HG02798 (cell line): ENCODE data around the gene SELENOF.

Experiments
- ATAC-seq: cut with Tn5 transposase; IDR thresholded peaks from one replicate; pipeline ENCODE4 v1.9.1; 2021; ENCODE audit warnings: mild to moderate bottlenecking; ENCODE audit not compliant: unreplicated experiment, poor library complexity

Gene SELENOF

DNA sequence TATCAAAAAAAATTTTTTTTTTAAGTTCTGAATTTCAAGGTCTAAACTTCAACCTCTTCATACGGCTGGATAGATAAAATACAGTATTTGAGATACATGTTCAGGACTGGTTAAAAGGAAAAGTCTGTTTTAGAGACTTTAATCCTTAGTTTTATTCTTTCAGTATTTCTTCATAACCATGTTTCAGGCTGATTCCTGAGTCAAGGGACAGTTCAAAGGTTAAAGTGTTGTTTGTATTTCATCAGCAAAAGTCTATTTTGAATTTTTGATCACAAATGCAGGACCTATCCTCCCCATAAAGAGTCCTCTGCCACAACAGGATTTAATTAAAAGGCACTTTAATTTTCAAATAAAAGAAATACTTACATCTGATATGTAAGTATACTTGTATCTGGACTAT is 53.5 kb downstream of the SELENOF start:
- ATAC-seq = no peak

DNA sequence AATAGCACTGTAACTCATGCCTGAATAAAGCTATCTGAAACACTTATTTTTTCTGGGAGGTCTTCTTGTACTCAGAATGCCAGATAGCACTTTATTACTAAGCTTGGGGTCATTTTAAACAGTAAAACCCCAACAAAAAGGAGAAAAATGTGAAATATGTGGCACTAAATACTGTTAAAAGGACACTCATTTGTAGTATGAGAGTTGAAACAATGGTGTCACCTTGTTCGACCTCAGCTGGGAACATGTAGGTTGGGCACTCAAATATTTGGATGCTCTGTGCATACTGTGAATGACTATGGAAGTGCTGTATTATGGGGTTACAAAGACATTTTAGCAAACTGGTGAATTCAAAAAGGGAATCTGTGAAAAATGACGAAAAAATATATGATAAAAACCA is 53.9 kb downstream of the SELENOF start:
- ATAC-seq = no peak

DNA sequence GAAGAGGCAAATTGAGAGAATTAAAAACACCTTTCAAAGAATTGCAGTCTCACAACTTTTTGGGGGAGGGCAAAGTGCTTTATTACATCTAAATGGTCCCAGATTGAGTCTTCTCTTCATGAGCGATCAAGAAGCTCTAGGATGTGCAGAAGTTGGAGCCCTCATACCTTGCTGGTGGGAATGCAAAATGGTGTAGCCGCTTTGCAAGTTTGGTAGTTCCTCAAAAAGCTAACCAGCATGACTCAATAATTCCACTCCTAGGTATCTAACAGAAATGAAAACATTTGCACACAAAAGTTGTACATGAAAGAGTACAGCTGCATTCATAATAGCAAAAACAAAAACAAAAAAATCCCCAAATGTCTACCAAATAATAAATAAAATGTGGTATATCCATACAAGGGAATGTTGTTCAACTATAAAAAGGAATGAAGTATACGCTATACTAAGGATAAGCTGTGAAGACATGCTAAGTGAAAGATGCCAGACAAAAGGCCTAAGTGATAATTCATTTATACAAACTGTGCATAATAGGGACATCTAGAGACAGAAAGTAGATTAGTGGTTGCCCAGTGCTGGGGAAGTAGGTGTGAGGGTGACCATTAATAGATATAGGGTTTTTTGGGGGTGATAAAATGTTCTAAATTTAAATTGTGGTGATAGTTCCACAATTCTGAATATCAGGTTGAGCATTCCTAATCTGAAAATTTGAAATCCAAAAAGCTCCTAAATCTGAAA is 55.2 kb downstream of the SELENOF start:
- no peak for ATAC-seq

DNA sequence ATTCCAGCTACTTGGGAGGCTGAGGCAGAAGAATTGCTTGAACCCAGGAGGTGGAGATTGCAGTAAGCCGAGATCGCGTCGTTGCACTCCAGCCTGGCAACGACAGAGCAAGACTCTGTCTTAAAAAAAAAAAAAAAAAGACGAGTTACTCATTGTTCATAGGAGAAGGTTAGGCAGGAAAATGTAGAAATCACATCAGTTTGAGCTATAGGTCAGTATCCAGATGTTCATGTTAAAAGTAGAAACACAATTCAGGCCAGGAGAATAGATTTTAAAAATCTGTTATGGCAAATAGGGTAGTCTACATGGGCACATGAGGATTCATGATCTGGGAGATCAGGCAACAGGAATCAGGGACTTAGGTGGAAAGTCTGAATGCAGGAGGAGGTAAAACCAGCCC is 57.7 kb downstream of the SELENOF start:
- ATAC-seq = no peak

DNA sequence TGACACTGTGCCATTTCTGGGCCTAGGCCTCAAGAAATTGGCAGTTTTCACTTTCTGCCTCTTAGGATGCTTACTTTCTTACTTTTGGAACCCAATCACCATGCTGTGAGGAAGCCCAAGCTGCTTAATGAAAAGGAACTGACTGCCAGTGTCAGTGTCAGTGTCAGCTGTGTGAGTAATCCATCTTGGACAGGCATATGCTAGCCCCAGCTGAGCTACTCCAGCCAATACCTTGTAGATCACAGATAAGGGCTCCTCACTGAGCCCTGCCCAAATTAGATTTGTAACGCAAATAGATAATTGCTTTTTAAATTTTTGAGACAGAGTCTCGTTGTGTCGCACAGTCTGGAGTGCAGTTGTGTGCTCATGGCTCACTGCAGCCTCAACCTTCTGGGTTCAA is 59.6 kb downstream of the SELENOF start:
- ATAC-seq = no peak

DNA sequence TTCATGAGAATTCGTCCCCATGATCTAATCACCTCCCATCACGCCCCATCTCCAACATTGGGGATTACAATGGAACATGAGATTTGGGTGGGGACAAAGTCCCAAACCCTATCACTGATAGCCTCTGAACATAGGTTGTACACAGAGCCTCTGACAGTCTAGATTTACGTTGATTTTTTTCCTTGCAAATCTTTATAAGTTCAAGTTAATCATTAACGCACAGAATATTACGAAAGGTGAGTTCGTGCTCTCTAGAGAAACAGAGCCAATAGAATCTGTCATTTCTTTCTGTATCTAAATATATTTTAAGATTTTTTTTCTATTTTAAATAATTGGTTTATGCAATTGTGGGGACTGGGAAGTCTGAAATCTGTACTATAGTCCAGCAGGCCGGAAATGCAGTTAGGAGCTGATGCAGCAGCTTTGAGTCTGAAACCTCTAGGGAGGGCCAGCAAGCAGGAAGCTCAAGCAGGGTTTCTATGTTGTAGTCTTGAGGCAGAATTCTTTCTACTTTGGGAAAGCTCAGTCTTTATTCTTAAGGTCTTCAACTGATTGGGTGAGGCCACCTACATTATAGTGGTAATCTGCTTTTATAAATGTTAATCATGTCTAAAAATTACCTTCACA is 61.0 kb downstream of the SELENOF start:
- ATAC-seq = no peak

DNA sequence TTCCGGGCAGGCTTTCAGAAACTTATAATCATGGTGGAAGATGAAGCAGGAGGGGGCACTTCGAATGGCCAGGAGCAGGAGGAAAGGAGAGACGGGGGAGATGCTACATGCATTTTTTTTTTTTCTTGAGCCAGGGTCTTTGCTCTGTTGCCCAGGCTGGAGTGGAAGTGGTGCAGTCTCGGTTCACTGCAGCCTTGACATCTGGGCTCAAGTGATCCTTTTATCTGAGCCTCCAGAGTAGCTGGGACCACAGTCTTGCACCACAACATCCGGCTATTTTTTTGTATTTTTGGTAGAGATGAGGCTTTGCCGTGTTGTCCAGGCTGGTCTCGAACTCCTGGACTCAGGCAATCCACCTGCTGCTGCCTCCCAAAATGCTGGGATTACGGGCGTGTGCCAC is 61.6 kb downstream of the SELENOF start:
- ATAC-seq = no peak

DNA sequence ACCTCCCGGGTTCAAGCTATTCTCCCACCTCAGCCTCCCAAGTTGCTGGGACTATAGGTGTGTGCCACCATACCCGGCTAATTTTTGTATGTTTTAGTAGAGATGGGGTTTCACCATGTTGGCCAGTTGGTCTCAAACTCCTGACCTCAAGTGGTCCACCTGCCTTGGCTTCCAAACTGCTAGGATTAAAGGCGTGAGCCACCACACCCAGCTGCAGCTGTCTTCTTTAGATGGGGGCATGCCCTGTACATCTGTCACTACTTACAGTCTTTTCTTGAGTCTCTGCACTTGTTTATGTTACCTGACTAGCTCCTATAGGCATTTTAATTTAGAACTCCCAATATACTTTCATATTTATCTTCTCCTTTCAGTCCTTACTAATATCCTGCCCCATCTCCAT is 64.2 kb downstream of the SELENOF start:
- no peak for ATAC-seq

DNA sequence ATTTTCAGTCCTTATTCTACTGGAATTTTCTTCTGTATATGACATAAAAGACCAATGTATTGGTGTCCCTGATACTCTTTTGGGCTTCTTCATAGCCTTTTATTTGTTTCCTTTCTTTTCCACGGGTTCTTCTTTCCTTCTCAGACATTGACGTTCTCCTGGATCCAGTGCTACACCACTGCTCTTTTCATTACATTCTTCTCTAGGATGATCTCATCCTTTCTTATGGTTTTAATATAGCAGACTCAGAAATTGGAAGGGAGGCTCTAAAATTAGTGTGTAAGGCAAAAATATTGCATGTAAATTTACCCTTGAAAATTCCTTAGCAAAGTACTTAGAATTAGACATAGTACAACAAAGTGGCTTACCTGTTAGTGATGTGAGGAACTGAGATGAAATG is 65.3 kb downstream of the SELENOF start:
- ATAC-seq = no peak

DNA sequence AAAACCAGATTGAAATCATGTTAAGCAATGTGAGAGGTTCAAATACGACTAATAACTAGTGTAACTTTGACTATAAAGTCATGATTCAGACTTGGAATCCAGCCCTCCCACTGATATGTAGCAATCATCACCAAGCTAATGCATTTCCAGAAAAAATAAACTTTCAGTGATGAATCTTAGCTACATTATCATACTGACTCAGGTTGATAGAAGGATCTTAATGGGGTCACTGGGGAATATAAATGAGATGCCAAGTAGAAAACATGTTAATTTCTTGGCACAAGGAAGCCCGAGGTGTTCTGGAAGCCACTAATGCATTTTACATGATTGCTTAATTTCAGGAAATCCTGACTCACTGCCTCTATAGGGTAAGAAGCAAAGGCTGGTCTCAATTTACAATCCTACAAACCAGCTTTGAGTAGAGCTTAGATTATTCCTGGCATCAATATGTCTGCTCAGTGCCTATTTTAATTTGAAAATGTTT is 67.7 kb downstream of the SELENOF start:
- ATAC-seq = no peak

DNA sequence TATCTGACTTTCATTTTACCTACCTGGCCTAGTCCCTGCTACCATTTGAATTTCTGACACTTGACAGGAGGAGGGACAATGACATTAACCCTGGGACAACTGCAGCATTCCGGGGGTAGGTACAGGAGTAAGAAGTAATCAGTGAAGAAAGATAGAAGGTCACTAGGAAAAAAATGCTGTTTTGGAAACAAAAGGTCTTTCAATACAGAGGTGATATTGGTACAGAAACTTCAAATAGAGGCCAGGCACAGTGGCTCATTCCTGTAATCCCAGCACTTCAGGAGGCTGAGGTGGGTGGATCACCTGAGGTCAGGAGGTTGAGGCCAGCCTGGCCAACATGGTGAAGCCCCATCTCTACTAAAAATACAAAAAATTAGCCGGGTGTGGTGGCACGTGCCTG is 68.4 kb downstream of the SELENOF start:
- ATAC-seq = no peak

DNA sequence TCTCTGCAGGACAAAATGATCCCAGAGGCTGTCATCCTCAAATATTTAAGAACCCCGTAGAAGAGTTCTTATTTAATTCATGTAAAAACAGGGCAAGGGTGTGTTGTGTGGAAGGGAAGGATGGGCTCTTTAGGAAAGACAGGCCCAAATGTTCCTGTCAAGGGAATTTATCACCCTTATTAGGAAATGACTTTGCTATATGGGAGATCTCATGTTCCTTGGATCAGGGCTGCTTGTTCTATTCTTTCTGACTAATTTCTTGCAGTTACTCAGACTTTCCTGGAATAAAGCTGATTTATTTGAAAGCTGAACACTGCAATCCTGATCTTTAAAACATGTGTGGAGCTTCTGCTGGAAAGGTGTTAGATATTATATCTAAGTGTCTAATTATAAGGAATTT is 72.8 kb downstream of the SELENOF start:
- no peak for ATAC-seq

DNA sequence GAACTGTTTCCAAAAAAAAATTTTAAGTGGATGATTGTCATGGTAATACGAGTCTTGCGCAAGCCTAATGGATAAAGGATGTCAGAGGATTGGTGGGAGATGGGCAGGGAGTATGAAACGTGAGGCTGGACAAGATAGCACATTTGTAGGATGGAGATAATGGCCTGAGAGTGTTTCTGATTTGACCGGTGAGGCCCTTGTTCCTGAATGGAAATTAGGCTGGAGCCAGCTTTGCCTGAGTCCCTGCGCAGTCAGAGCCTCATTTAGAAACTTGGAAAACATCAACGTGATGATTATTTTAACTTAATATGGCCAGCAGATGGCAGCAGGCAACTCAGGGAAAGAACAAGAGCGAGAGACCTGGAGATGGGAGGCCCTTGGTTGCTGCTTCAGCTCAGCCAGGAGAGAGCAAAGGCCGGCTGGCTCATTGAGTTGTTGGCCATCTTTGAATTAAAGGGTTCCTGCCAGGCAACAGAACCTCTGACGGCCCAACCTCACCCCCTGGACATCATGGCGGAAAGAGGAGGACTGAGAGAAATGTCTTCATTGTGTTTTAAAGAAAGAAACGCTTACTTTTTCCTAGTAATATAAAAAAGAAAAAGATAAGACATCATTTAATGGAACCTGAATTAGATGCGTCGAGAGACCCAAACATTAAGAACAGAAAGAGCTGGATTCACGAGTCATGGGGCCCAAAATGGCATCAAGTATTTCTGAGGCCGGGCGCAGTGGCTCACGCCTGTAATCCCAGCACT is 80.3 kb downstream of the SELENOF start:
- ATAC-seq = peak; percentile 87

DNA sequence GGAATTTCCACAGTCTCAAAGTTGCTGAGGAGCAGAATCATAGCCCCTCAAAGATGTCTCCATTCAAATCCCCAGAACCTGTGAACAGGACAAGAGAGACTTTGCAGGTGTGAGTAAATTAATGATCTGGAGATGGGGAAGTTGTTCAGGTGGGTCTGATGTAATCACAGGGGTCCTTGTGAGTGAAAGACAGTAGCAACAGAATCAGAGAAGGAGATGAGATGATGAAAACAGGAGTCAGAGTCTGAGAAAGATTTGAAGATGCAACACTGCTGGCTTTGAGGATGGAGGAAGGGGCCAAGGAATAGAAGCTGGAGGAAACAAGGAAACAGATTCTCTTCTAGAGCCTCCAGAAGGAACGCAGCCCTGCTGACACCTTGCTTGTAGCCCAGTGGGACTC is 81.5 kb downstream of the SELENOF start:
- ATAC-seq = no peak

DNA sequence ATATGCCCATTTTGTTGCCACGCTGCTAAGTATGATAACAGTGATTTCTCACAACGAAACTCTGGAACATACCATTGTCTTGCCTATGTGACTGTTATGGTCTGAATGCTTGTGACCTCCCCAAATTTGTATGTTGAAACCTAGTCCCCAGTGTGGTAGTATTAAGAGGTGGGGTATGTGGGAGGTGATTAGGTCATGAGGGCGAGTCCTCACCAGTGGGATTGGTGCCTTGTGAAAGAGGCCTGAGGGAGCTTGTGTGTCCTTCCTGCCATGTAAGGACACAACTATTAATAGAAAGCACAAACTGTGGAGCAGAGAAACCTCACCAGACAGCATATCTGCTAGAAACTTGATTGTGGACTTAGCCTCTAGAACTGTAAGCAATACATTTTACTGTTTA is 84.6 kb downstream of the SELENOF start:
- ATAC-seq = no peak

DNA sequence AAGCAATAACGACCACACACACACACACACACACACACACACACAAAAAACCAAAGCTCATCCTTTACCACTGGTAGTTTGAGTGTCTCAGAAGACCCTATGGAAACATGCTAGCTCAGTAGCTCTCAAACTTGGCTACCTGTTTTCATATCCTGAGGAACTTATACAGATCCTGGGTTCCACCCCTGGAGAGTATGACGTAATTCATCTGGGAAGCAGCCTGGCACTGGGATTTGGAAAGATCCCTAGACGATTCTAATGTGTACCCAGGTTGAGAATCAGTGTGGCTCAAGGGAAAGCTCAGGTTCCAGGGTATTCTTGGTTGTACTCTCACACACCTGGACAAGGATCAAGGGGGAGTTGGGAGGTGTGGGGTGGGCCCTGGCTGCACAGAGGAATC is 85.9 kb downstream of the SELENOF start:
- ATAC-seq = no peak

DNA sequence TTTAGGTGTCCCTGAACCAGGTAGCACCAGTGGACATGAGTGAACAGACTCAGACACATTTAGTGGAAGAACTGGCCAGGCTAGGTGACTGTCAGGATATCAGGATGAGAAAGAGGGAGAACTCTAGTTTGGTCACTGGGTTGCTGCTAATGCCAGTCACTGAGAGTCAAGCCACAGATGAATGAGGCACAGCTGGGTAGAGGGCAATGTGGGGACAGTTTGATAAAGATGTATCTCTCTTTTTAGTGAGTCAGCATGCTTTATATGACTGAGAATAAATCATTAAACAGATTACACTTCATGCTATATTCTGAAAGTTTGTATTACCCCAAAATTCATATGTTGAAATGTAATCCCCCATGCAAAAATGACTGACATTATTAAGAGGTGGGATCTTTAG is 87.1 kb downstream of the SELENOF start:
- ATAC-seq = no peak

DNA sequence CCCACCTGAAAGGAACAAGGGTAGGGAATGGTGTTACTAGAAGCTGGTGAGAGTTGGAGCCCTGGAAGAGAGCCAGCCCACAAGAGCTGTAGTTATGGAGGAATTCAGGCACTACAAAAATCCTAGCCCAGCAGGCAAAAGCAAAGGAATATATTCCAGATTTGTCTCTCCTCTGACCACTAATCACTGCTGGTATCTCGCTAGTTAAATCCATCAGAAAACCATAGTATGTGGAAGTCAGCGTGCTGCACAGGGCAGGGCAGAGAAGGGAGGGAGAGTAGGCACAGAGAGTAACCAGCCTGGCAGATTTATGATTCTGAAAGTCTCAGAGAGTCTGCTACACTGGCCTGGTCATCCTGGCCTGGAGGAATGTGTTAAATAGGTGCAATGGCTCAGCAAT is 88.6 kb downstream of the SELENOF start:
- ATAC-seq = no peak

DNA sequence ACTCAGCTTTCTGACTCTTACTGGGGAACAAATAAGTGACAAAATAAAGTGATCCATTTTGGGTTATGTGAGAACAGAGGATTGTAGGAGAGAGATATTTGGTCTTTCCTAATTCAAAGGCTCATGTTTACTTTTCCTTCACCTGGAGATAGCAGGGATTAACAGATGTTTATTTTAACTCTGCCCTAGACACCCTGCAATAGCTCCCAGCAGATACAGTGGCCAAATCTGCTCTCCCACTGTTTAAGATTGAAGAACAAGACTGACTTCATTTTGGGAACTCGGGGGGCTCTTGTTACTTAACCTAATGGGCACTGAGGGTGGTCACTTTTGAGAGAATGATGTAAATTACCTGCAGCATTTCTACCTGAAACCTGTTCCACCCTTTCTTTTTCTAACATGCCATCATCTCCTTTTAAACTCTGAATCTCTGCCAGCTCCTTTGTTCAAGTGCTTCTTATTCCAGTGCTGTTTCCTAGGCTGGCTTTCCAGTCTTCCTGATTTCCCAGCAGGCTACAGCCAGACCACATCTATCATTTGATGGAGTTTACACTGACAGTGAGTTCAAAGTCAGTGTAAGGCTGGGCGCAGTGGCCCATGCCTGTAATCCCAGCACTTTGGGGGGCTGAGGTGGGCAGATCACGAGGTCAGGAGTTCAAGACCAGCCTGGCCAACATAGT is 90.0 kb downstream of the SELENOF start:
- no peak for ATAC-seq

DNA sequence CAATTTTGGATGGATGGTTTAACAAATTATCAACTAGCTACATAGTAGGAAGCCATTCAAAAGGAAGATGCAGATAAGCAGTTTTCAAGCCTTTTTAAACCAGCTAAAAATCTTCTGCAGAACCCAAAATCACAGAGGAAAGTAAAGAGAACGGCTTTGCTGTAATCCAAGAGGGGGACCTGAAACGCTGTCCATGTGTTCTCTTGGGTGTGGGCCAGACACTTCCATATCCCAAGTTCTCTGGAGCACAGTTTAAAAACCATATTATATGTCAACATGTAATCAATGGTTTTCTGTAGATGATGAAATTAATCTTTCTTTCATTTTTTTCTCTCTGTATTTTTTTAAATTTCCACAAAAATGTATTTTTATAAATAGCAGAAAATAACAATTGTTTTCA is 90.5 kb downstream of the SELENOF start:
- ATAC-seq = no peak

DNA sequence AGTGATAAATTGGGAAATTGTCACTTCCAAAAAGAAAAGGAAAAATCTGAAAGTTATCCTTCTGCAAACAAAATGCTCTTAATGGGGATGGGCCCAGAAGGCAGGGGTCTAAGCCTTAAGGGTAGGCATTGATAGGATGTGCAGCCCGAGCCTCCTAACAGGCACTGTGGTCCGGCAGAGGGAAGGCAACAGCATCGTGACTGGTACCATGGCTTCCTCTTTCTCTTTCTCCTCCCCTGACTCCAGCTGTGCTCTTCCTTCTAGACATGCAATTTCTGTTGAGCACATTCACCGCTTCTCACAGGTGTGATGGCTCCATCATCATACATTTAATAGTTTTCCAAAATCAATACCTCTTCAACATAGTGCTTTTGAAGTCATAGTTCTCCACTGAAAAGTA is 91.5 kb downstream of the SELENOF start:
- ATAC-seq = no peak
